Activated gamma-delta T cell treated with anti-CD3 and anti-CD28 coated beads, Interleukin-2, amount 50 U/mL, for 16 hours (primary cell): Measurements from ENCODE around the gene FMNL3.
"Not testable (repeated sequence)": the region's sequence is repeated elsewhere in the genome, so short reads cannot be mapped to it uniquely, and the experiment has no call there.

Experiments
- DNase-seq: peaks from one replicate; pipeline ENCODE4 v3.0.0-alpha.2; 2020; ENCODE audit warnings: low read depth

The FMNL3 gene

GRCh38 chr12:49631336-49631907 is 75.8 kb downstream of the FMNL3 start:
- DNase-seq = no peak

GRCh38 chr12:49627752-49628360 is 79.3 kb downstream of the FMNL3 start:
- DNase-seq = no peak

GRCh38 chr12:49626836-49627235 is 80.4 kb downstream of the FMNL3 start:
- no peak for DNase-seq

GRCh38 chr12:49626169-49626835 is 80.9 kb downstream of the FMNL3 start:
- no peak for DNase-seq

- DNase-seq = no peak
Measured at GRCh38 chr12:49624921-49625577, 82.2 kb downstream of the FMNL3 start.

GRCh38 chr12:49623142-49623904 is 83.9 kb downstream of the FMNL3 start, which contains the start of gene PRPF40B:
TSS of gene PRPF40B (plus strand) at chr12:49623561. CDS start at chr12:49623591, 30 bp downstream.
- peak; percentile 74 for DNase-seq

- peak; percentile 36 for DNase-seq
Measured at GRCh38 chr12:49622501-49623141, 84.6 kb downstream of the FMNL3 start.

- DNase-seq = no peak
Measured at GRCh38 chr12:49621651-49622500, 85.3 kb downstream of the FMNL3 start.

- no peak for DNase-seq
Measured at GRCh38 chr12:49619286-49619685, 87.9 kb downstream of the FMNL3 start.

- no peak for DNase-seq
Measured at GRCh38 chr12:49618576-49618975, 88.6 kb downstream of the FMNL3 start.

GRCh38 chr12:49616533-49617219 is 90.5 kb downstream of the FMNL3 start:
- DNase-seq = no peak

GRCh38 chr12:49615725-49616124 is 91.5 kb downstream of the FMNL3 start:
- DNase-seq = no peak

GRCh38 chr12:49612210-49612609 is 95.0 kb downstream of the FMNL3 start:
- no peak for DNase-seq

GRCh38 chr12:49610785-49611184 is 96.4 kb downstream of the FMNL3 start:
- DNase-seq = not testable (repeated sequence)

- DNase-seq = no peak
Measured at GRCh38 chr12:49609875-49610154, 97.4 kb downstream of the FMNL3 start.

GRCh38 chr12:49609059-49609874 is 97.9 kb downstream of the FMNL3 start:
- DNase-seq = no peak

- not testable (repeated sequence) for DNase-seq
Measured at GRCh38 chr12:49605539-49605938, 101.7 kb downstream of the FMNL3 start, which contains the start of gene FAM186B. TSS of gene FAM186B (minus strand) at chr12:49605639. CDS start at chr12:49605477, 162 bp downstream.

GRCh38 chr12:49604856-49605255 is 102.3 kb downstream of the FMNL3 start:
- DNase-seq = no peak

- no peak for DNase-seq
Measured at GRCh38 chr12:49603721-49604120, 103.5 kb downstream of the FMNL3 start.
